ENCODE results near the gene OR6Y1. TPM values are rescaled to one million over a fixed set of nuclear protein-coding genes. Genes with fewer than 3 reads are reported as not detected.

The OR6Y1 gene
- total RNA-seq (not detected in 2 replicates), polyA plus RNA-seq (not detected in 2 replicates)

- no peaks in the 10 kb centered on the region for H3K79me2 ChIP-seq
- no peaks in the 10 kb centered on the region for H3K9me2 ChIP-seq (replicated peaks; ENCODE audit: insufficient read depth)
- no peak within 1 kb of the TSS for H2AFZ ChIP-seq
- no peaks in the 10 kb centered on the region for H3K27me3 ChIP-seq
- no peak within 1 kb of the TSS for H3K27ac ChIP-seq
- no peak for DNase-seq (ENCODE audit: low spot score)
- TF ChIP-seq CTCF (IDR thresholded peaks at IDR 0.05; ENCODE audit: poor library complexity) (no peak), EZH2 (IDR thresholded peaks at IDR 0.05; ENCODE audit: borderline replicate concordance) (no peak), EZH2phosphoT487 (IDR thresholded peaks at IDR 0.05; ENCODE audit: low read depth, severe bottlenecking, unreplicated experiment) (no peak)
- H3K4me3 ChIP-seq: no peak within 1 kb of the TSS
- H3K4me1 ChIP-seq (ENCODE audit: insufficient read depth): no peaks in the 10 kb centered on the region
- no peaks in the 10 kb centered on the region for H4K20me1 ChIP-seq (ENCODE audit: insufficient read depth, poor library complexity, severe bottlenecking)
- no peak within 1 kb of the TSS for H3K4me2 ChIP-seq
- H3K9me3 ChIP-seq (ENCODE audit: low read depth): no peaks in the 10 kb centered on the region
- H3K36me3 ChIP-seq (replicated peaks; ENCODE audit: insufficient read depth, low read depth): no peaks in the 10 kb centered on the region
- WGBS (ENCODE audit: low lambda C conversion rate, missing lambda C conversion rate): 96% methylated on average over 3 of the region's 3 CpGs
Measured at GRCh38 chr1:158554352-158554751, at the start of gene OR6Y1. OR6Y1 (minus strand) TSS chr1:158554405; CDS start chr1:158548105, 6,300 bp downstream.

GRCh38 chr1:158600735-158601134, 46.5 kb upstream of the OR6Y1 start:
- H4K20me1 ChIP-seq (ENCODE audit: insufficient read depth, poor library complexity, severe bottlenecking): no peaks in the 10 kb centered on the region
- H2AFZ ChIP-seq: no peak overlapping the region
- H3K36me3 ChIP-seq (replicated peaks; ENCODE audit: insufficient read depth, low read depth): no peaks in the 10 kb centered on the region
- no peak overlapping the region for H3K4me2 ChIP-seq
- DNase-seq (ENCODE audit: low spot score): no peak
- no peak overlapping the region for H3K4me3 ChIP-seq
- H3K27me3 ChIP-seq: no peaks in the 10 kb centered on the region
- H3K9me2 ChIP-seq (replicated peaks; ENCODE audit: insufficient read depth): no peaks in the 10 kb centered on the region
- no peaks in the 10 kb centered on the region for H3K9me3 ChIP-seq (ENCODE audit: low read depth)
- no peaks in the 10 kb centered on the region for H3K79me2 ChIP-seq
- TF ChIP-seq EZH2 (IDR thresholded peaks at IDR 0.05; ENCODE audit: borderline replicate concordance) (no peak), CTCF (IDR thresholded peaks at IDR 0.05; ENCODE audit: poor library complexity) (no peak), EZH2phosphoT487 (IDR thresholded peaks at IDR 0.05; ENCODE audit: low read depth, severe bottlenecking, unreplicated experiment) (no peak)
- H3K27ac ChIP-seq: no peak overlapping the region
- WGBS (ENCODE audit: low lambda C conversion rate, missing lambda C conversion rate): 98% methylated on average over 2 of the region's 2 CpGs
- no peaks in the 10 kb centered on the region for H3K4me1 ChIP-seq (ENCODE audit: insufficient read depth)

GRCh38 chr1:158586942-158587341, 32.7 kb upstream of the OR6Y1 start:
- H3K79me2 ChIP-seq: no peaks in the 10 kb centered on the region
- no peak overlapping the region for H2AFZ ChIP-seq
- H3K4me2 ChIP-seq: no peak overlapping the region
- H3K36me3 ChIP-seq (replicated peaks; ENCODE audit: insufficient read depth, low read depth): no peaks in the 10 kb centered on the region
- no peaks in the 10 kb centered on the region for H3K9me2 ChIP-seq (replicated peaks; ENCODE audit: insufficient read depth)
- no peak overlapping the region for H3K4me3 ChIP-seq
- no peaks in the 10 kb centered on the region for H4K20me1 ChIP-seq (ENCODE audit: insufficient read depth, poor library complexity, severe bottlenecking)
- H3K27ac ChIP-seq: no peak overlapping the region
- no peaks in the 10 kb centered on the region for H3K4me1 ChIP-seq (ENCODE audit: insufficient read depth)
- TF ChIP-seq EZH2 (IDR thresholded peaks at IDR 0.05; ENCODE audit: borderline replicate concordance): no peak
- TF ChIP-seq CTCF (IDR thresholded peaks at IDR 0.05; ENCODE audit: poor library complexity): no peak
- TF ChIP-seq EZH2phosphoT487 (IDR thresholded peaks at IDR 0.05; ENCODE audit: low read depth, severe bottlenecking, unreplicated experiment): no peak
- 88% methylated on average over 1 of the region's 1 CpG for WGBS (ENCODE audit: low lambda C conversion rate, missing lambda C conversion rate)
- H3K9me3 ChIP-seq (ENCODE audit: low read depth): no peaks in the 10 kb centered on the region
- no peaks in the 10 kb centered on the region for H3K27me3 ChIP-seq
- DNase-seq (ENCODE audit: low spot score): no peak

- no peak overlapping the region for H3K4me2 ChIP-seq
Measured at GRCh38 chr1:158583962-158584361, 29.8 kb upstream of the OR6Y1 start.

More at GRCh38 chr1:158583962-158584361, 29.8 kb upstream of the OR6Y1 start:
- TF ChIP-seq CTCF (IDR thresholded peaks at IDR 0.05; ENCODE audit: poor library complexity): no peak
- TF ChIP-seq EZH2phosphoT487 (IDR thresholded peaks at IDR 0.05; ENCODE audit: low read depth, severe bottlenecking, unreplicated experiment): no peak
- TF ChIP-seq EZH2 (IDR thresholded peaks at IDR 0.05; ENCODE audit: borderline replicate concordance): no peak
- 63% methylated on average over 4 of the region's 4 CpGs for WGBS (ENCODE audit: low lambda C conversion rate, missing lambda C conversion rate)
- Histone ChIP-seq H3K27ac (no peak overlapping the region), H3K79me2 (no peaks in the 10 kb centered on the region), H2AFZ (no peak overlapping the region), H3K4me1 (ENCODE audit: insufficient read depth) (no peaks in the 10 kb centered on the region), H3K36me3 (replicated peaks; ENCODE audit: insufficient read depth, low read depth) (no peaks in the 10 kb centered on the region), H4K20me1 (ENCODE audit: insufficient read depth, poor library complexity, severe bottlenecking) (no peaks in the 10 kb centered on the region), H3K27me3 (no peaks in the 10 kb centered on the region), H3K9me3 (ENCODE audit: low read depth) (no peaks in the 10 kb centered on the region), H3K9me2 (replicated peaks; ENCODE audit: insufficient read depth) (no peaks in the 10 kb centered on the region), H3K4me3 (no peak overlapping the region)
- peak; percentile 16 for DNase-seq (ENCODE audit: low spot score)
